Liver (tissue), 9 donors: Measurements from ENCODE around the gene NMBR. TPM values are rescaled to one million over a fixed set of nuclear protein-coding genes. Genes with fewer than 3 reads are reported as not detected.
"Not testable (repeated sequence)": the region's sequence is repeated elsewhere in the genome, so short reads cannot be mapped to it uniquely, and the experiment has no call there.

Experiments used
- DNase-seq: peaks from one replicate; pipeline ENCODE4 v3.0.0-alpha.2; 2017; ENCODE audit warnings: low spot score
- H3K27ac ChIP-seq, 2 donors: one replicate each; pipeline ENCODE4 v1.7.0; 2013; ENCODE audit warnings: inconsistent platforms in 2 of 2, low read length in 2 of 2, control low read depth in 1 of 2, low read depth in 1 of 2, mild to moderate bottlenecking in 1 of 2
- H3K27me3 ChIP-seq, 4 donors: one replicate each; pipeline versions ENCODE4 v1.6.1 to v1.7.0; 2013; ENCODE audit warnings: low read length in 3 of 4, inconsistent platforms in 1 of 4, mild to moderate bottlenecking in 1 of 4, moderate library complexity in 1 of 4; ENCODE audit not compliant: control insufficient read depth in 4 of 4, insufficient read depth in 4 of 4
- H3K36me3 ChIP-seq, 4 donors: one replicate each; pipeline versions ENCODE4 v1.6.1 to v1.7.0; 2013; ENCODE audit warnings: low read length in 3 of 4, mild to moderate bottlenecking in 3 of 4, low read depth in 1 of 4, moderate library complexity in 1 of 4; ENCODE audit not compliant: control insufficient read depth in 4 of 4, insufficient read depth in 3 of 4
- H3K4me1 ChIP-seq, 4 donors: one replicate each; pipeline versions ENCODE4 v1.6.1 to v1.7.0; 2013; ENCODE audit warnings: low read length in 3 of 4, mild to moderate bottlenecking in 3 of 4, moderate library complexity in 1 of 4; ENCODE audit not compliant: control insufficient read depth in 4 of 4, insufficient read depth in 4 of 4
- H3K4me3 ChIP-seq, 3 donors: one replicate each; pipeline versions ENCODE4 v1.6.1 to v1.7.0; 2013; ENCODE audit warnings: low read length in 3 of 3, control low read depth in 1 of 3, low read depth in 1 of 3, mild to moderate bottlenecking in 1 of 3
- H3K9ac ChIP-seq, 2 donors: one replicate each; pipeline ENCODE4 v1.7.0; 2013; ENCODE audit warnings: low read length in 2 of 2, mild to moderate bottlenecking in 2 of 2, moderate library complexity in 2 of 2, control low read depth in 1 of 2, low read depth in 1 of 2
- H3K9me3 ChIP-seq, 4 donors: one replicate each; pipeline versions ENCODE4 v1.6.1 to v1.7.0; 2013; ENCODE audit warnings: low read length in 3 of 4; ENCODE audit not compliant: control insufficient read depth in 4 of 4
- ATF3 ChIP-seq: IDR thresholded peaks from 2 replicates; pipeline ENCODE4 v1.6.1; 2016; ENCODE audit warnings: antibody characterized with exemption
- CTCF ChIP-seq: fragments of 150-350 bp; IDR thresholded peaks from 2 replicates; pipeline ENCODE4 v1.5.1; 2017; ENCODE audit warnings: improper control_type of control experiment, low read depth, low read length; ENCODE audit not compliant: missing input control
- EGR1 ChIP-seq, 2 donors: IDR thresholded peaks; 2 replicates each; pipeline ENCODE4 v1.6.1; 2016 to 2018; ENCODE audit warnings: antibody characterized with exemption in 2 of 2, low read depth in 2 of 2
- FOXA2 ChIP-seq: IDR thresholded peaks from 2 replicates; pipeline ENCODE4 v1.6.1; 2016; ENCODE audit warnings: antibody characterized with exemption
- GABPA ChIP-seq, 2 donors: IDR thresholded peaks in 1 of 2; conservative IDR thresholded peaks in 1 of 2; 2 replicates each; pipeline ENCODE4 v1.6.1; 2016; ENCODE audit warnings: antibody characterized with exemption in 2 of 2, mild to moderate bottlenecking in 1 of 2, moderate library complexity in 1 of 2
- HNF4A ChIP-seq, 2 donors: conservative IDR thresholded peaks; 2 replicates each; pipeline ENCODE4 v1.6.1; 2016; ENCODE audit warnings: antibody characterized with exemption in 2 of 2, mild to moderate bottlenecking in 2 of 2
- HNF4G ChIP-seq: IDR thresholded peaks from 2 replicates; pipeline ENCODE4 v1.6.1; 2016; ENCODE audit warnings: antibody characterized with exemption
- JUND ChIP-seq, 2 donors: IDR thresholded peaks; 2 replicates each; pipeline ENCODE4 v1.6.1; 2016; ENCODE audit warnings: antibody characterized with exemption in 2 of 2
- MAX ChIP-seq: IDR thresholded peaks from 2 replicates; pipeline ENCODE4 v1.6.1; 2016; ENCODE audit warnings: antibody characterized with exemption
- NR2F2 ChIP-seq: IDR thresholded peaks from 2 replicates; pipeline ENCODE4 v1.6.1; 2016; ENCODE audit warnings: antibody characterized with exemption
- RAD21 ChIP-seq, 2 donors: IDR thresholded peaks; 2 replicates each; pipeline ENCODE4 v1.6.1; 2016; ENCODE audit warnings: antibody characterized with exemption in 2 of 2, mild to moderate bottlenecking in 2 of 2
- REST ChIP-seq: IDR thresholded peaks from 2 replicates; pipeline ENCODE4 v1.6.1; 2016; ENCODE audit warnings: antibody characterized with exemption, mild to moderate bottlenecking
- SP1 ChIP-seq: IDR thresholded peaks from 2 replicates; pipeline ENCODE4 v1.6.1; 2018; ENCODE audit warnings: antibody characterized with exemption, mild to moderate bottlenecking
- TAF1 ChIP-seq: conservative IDR thresholded peaks from 2 replicates; pipeline ENCODE4 v1.6.1; 2016; ENCODE audit warnings: antibody characterized with exemption, mild to moderate bottlenecking
- YY1 ChIP-seq: IDR thresholded peaks from 2 replicates; pipeline ENCODE4 v1.6.1; 2016; ENCODE audit warnings: antibody characterized with exemption, mild to moderate bottlenecking
- WGBS: extraction: QIAGEN DNeasy Blood & Tissue Kit; methylation state at CpG from one replicate; pipeline ENCODE4 v1.1.7; 2013; 5-methylcytosine and 5-hydroxymethylcytosine counted together
- polyA plus RNA-seq, 2 donors: library from polyadenylated mRNA; stranded (reverse) in 1 of 2; unstranded in 1 of 2; fragments of 200-250 nt in 1 of 2; fragments of >200 nt in 1 of 2; fragmentation: Nextera tagmentation in 1 of 2; extraction: Ambion mirVana in 1 of 2; gene quantifications; one replicate each; pipeline versions ENCODE4 v1.2.1 to v1.2.3, GENCODE V29; 2013 to 2015
- total RNA-seq, 2 donors: library from RNA; depleted of rRNA; stranded (reverse); fragments of >200 nt; gene quantifications; one replicate each; pipeline ENCODE4 v1.2.3, GENCODE V29; 2014
- donor health status: healthy.
- donor health status: healthy.
- donor health status: healthy.
- donor health status: healthy.
- donor health status: healthy.

NMBR gene
- total and polyA plus RNA-seq, 4 donors = not detected

- peak; percentile 12 for TF ChIP-seq CTCF
- not testable (repeated sequence) for H3K4me3 ChIP-seq, H3K27me3 ChIP-seq, H3K9ac ChIP-seq, H3K27ac ChIP-seq, DNase-seq, H3K4me1 ChIP-seq, H3K36me3 ChIP-seq, H3K9me3 ChIP-seq
- WGBS = 98% methylated on average over 8 of the region's 8 CpGs
Measured at GRCh38 chr6:142188341-142188740, 41.4 kb upstream of the NMBR start.

- H3K27me3 ChIP-seq = no peaks in the 10 kb centered on the region
- H3K27ac ChIP-seq = no peak overlapping the region
- 56% methylated on average over 1 of the region's 1 CpG for WGBS
- TF ChIP-seq ATF3 (no peak), GABPA (IDR thresholded peaks at IDR 0.05 in 1 of 2, conservative IDR thresholded peaks at IDR 0.05 in 1 of 2) (no peak), EGR1 (IDR thresholded peaks at IDR 0.05; ENCODE audit: low read depth in 2 of 2) (no peak), JUND (IDR thresholded peaks at IDR 0.05) (no peak), MAX (no peak), YY1 (no peak), CTCF (no peak), NR2F2 (no peak), REST (no peak), HNF4A (conservative IDR thresholded peaks at IDR 0.05) (no peak), TAF1 (no peak), HNF4G (no peak), RAD21 (IDR thresholded peaks at IDR 0.05) (no peak), FOXA2 (no peak), SP1 (no peak)
- H3K9me3 ChIP-seq = no peaks in the 10 kb centered on the region
- no peaks in the 10 kb centered on the region for H3K4me1 ChIP-seq
- H3K9ac ChIP-seq = no peak overlapping the region
- no peak overlapping the region for H3K4me3 ChIP-seq
- DNase-seq = no peak
- H3K36me3 ChIP-seq = peaks cover 0 to 5% (median under 1%) of the 10 kb centered on the region in 4 donors
Measured at GRCh38 chr6:142187209-142187608, 40.3 kb upstream of the NMBR start.
